ENCODE data around the gene CBX8.

Gene CBX8
- long read RNA-seq, donor 1, transcript CBX8-201 (5 exons, 3,791 nt) = major isoform, 7 of 7 reads
- long read RNA-seq, donor 1, partial matches to known transcripts = 0 of 7 reads
- long read RNA-seq, donor 1, other reads (novel, unspliced or antisense) = 0 of 7 reads
- long read RNA-seq, donor 2, transcript CBX8-201 (5 exons, 3,791 nt) = major isoform, 5 of 5 reads
- long read RNA-seq, donor 2, partial matches to known transcripts = 0 of 5 reads
- long read RNA-seq, donor 2, other reads (novel, unspliced or antisense) = 0 of 5 reads
- long read RNA-seq, donor 3, partial matches to known transcripts = 0 of 3 reads
- long read RNA-seq, donor 3, other reads (novel, unspliced or antisense) = 0 of 3 reads
- long read RNA-seq, donor 4, transcript CBX8-201 (5 exons, 3,791 nt) = major isoform, 9 of 9 reads
- long read RNA-seq, donor 4, partial matches to known transcripts = 0 of 9 reads
- long read RNA-seq, donor 4, other reads (novel, unspliced or antisense) = 0 of 9 reads
- long read RNA-seq, donor 5, transcript CBX8-201 (5 exons, 3,791 nt) = major isoform, 9 of 9 reads
- long read RNA-seq, donor 5, partial matches to known transcripts = 0 of 9 reads
- long read RNA-seq, donor 5, other reads (novel, unspliced or antisense) = 0 of 9 reads
- long read RNA-seq, donor 6, partial matches to known transcripts = 0 of 2 reads
- long read RNA-seq, donor 6, other reads (novel, unspliced or antisense) = 0 of 2 reads
- long read RNA-seq, donor 7 = 0 reads
- long read RNA-seq, donor 8, transcript CBX8-201 (5 exons, 3,791 nt) = major isoform, 6 of 6 reads
- long read RNA-seq, donor 8, partial matches to known transcripts = 0 of 6 reads
- long read RNA-seq, donor 8, other reads (novel, unspliced or antisense) = 0 of 6 reads

GRCh38 chr17:79796763-79797491, at the start of gene CBX8:
TSS of gene CBX8 (minus strand) at chr17:79797077. CDS start at chr17:79796998, 79 bp downstream.
- DNase-seq = peak; percentile 95

- DNase-seq = no peak
These were observed 48.7 kb upstream of the CBX8 start for GRCh38 chr17:79845601-79845949.

- peak; percentile 45 for DNase-seq
These were observed 48.2 kb upstream of the CBX8 start for GRCh38 chr17:79844869-79845600.

GRCh38 chr17:79843816-79844800, 47.2 kb upstream of the CBX8 start:
- DNase-seq = peak; percentile 92

GRCh38 chr17:79843474-79843815, 46.6 kb upstream of the CBX8 start:
- DNase-seq = peak; percentile 68

- peak; percentile 73 for DNase-seq
These were observed 46.0 kb upstream of the CBX8 start for GRCh38 chr17:79842656-79843473.

- DNase-seq = peak; percentile 53
These were observed 45.3 kb upstream of the CBX8 start for GRCh38 chr17:79842136-79842655.

GRCh38 chr17:79841369-79842135, 44.7 kb upstream of the CBX8 start:
- peak; percentile 72 for DNase-seq

GRCh38 chr17:79840989-79841286, 44.1 kb upstream of the CBX8 start:
- no peak for DNase-seq

GRCh38 chr17:79840269-79840988, 43.6 kb upstream of the CBX8 start:
- DNase-seq = peak; percentile 75

- DNase-seq = peak; percentile 81
These were observed 42.7 kb upstream of the CBX8 start, which contains the start of gene CBX4 for GRCh38 chr17:79839356-79840268. TSS of gene CBX4 (minus strand) at chr17:79839440. CDS start at chr17:79839251, 189 bp downstream.

- peak; percentile 90 for DNase-seq
These were observed 41.8 kb upstream of the CBX8 start for GRCh38 chr17:79838522-79839274.

GRCh38 chr17:79837888-79838521, 41.1 kb upstream of the CBX8 start:
- DNase-seq = no peak

GRCh38 chr17:79836972-79837887, 40.4 kb upstream of the CBX8 start:
- DNase-seq = peak; percentile 68
